ENCODE data around the gene STK10. TPM values are rescaled to one million over a fixed set of nuclear protein-coding genes. Genes with fewer than 3 reads are reported as not detected.

The STK10 gene
- total and polyA plus RNA-seq, 2 donors (not counting 1 experiment from before 2014, with no cell fraction given): 97.9 to 253 TPM

- Histone ChIP-seq H4K20me1 (ENCODE audit: control insufficient read depth, insufficient read depth, low read length, poor library complexity, severe bottlenecking) (peaks cover 94% of the 10 kb centered on the region), H3K4me1 (ENCODE audit: control insufficient read depth in 2 of 2, insufficient read depth in 2 of 2, low read length in 2 of 2) (peaks cover 42 to 60% of the 10 kb centered on the region in 2 donors), H3K4me2 (replicated peaks; ENCODE audit: low read depth, low read length, poor library complexity, severe bottlenecking) (no peak overlapping the region), H3K27me3 (replicated peaks in 1 of 4; ENCODE audit: control extremely low read depth in 1 of 4, control insufficient read depth in 3 of 4, insufficient read depth in 4 of 4, low read length in 3 of 4) (no peaks in the 10 kb centered on the region), H3K36me3 (replicated peaks in 1 of 2; ENCODE audit: control extremely low read depth in 1 of 2, control insufficient read depth in 1 of 2, extremely low read depth in 1 of 2, insufficient read depth in 2 of 2, low read length in 1 of 2) (peaks cover 0 to 45% of the 10 kb centered on the region in 2 experiments), H3K9me3 (ENCODE audit: control extremely low read depth in 1 of 3, control insufficient read depth in 2 of 3, insufficient read depth in 1 of 3, low read length in 2 of 3) (no peaks in the 10 kb centered on the region), H3K4me3 (ENCODE audit: control extremely low read depth in 1 of 5, extremely low read depth in 1 of 5, insufficient read depth in 1 of 5, low read depth in 2 of 5, low read length in 4 of 5) (no peak overlapping the region), H3K79me2 (ENCODE audit: control insufficient read depth, insufficient read depth, low read length) (peaks cover 100% of the 10 kb centered on the region), H3K27ac (ENCODE audit: low read length in 2 of 2) (peak overlapping the region in 1 of 2 donors; percentile 40), H2AFZ (ENCODE audit: insufficient read depth, low read depth, low read length, poor library complexity, severe bottlenecking) (no peak overlapping the region), H3K9ac (ENCODE audit: low read length) (no peak overlapping the region)
- intact Hi-C loops (cut with micrococcal nuclease): no loop called here
- ATAC-seq (ENCODE audit: low read depth): no peak
- Mint-ChIP-seq H3K4me1 (peaks cover 68% of the 10 kb centered on the region), H3K9me3 (ENCODE audit: insufficient read depth) (no peaks in the 10 kb centered on the region), H3K27me3 (no peaks in the 10 kb centered on the region), H3K4me3 (no peak overlapping the region), H3K27ac (peak overlapping the region; percentile 50)
- no peak for DNase-seq
- ChIA-PET CTCF (interaction anchor here (0.9 to 4.2 kb wide), 5 partner anchors 9 to 47 kb away, joined by 3 to 16 read pairs (median 3); partner anchors contain the start of gene STK10), POLR2A (no interaction called here)
- TF ChIP-seq EZH2 (IDR thresholded peaks at IDR 0.05; ENCODE audit: borderline replicate concordance, insufficient read depth, low read depth, low read length, poor library complexity, severe bottlenecking) (no peak), CTCF (IDR thresholded peaks at IDR 0.05) (no peak)
- WGBS (ENCODE audit: insufficient coverage): 98% methylated on average over 4 of the region's 5 CpGs
Observed at GRCh38 chr5:172162323-172162986, 25.6 kb downstream of the STK10 start.

- Mint-ChIP-seq H3K4me1 (peaks cover 70% of the 10 kb centered on the region), H3K27ac (peak overlapping the region; percentile 53), H3K27me3 (no peaks in the 10 kb centered on the region), H3K4me3 (peak overlapping the region; percentile 30), H3K9me3 (ENCODE audit: insufficient read depth) (no peaks in the 10 kb centered on the region)
- no peak overlapping the region for H2AFZ ChIP-seq (ENCODE audit: insufficient read depth, low read depth, low read length, poor library complexity, severe bottlenecking)
- intact Hi-C loops (cut with micrococcal nuclease): no loop called here
- H3K79me2 ChIP-seq (ENCODE audit: control insufficient read depth, insufficient read depth, low read length): peaks cover 99% of the 10 kb centered on the region
- no peak for DNase-seq
- 94% methylated on average over 4 of the region's 9 CpGs for WGBS (ENCODE audit: insufficient coverage)
- peaks cover 0 to 50% of the 10 kb centered on the region in 2 experiments for H3K36me3 ChIP-seq (replicated peaks in 1 of 2; ENCODE audit: control extremely low read depth in 1 of 2, control insufficient read depth in 1 of 2, extremely low read depth in 1 of 2, insufficient read depth in 2 of 2, low read length in 1 of 2)
- H3K9me3 ChIP-seq (ENCODE audit: control extremely low read depth in 1 of 3, control insufficient read depth in 2 of 3, insufficient read depth in 1 of 3, low read length in 2 of 3): no peaks in the 10 kb centered on the region
- H4K20me1 ChIP-seq (ENCODE audit: control insufficient read depth, insufficient read depth, low read length, poor library complexity, severe bottlenecking): peaks cover 95% of the 10 kb centered on the region
- ChIA-PET POLR2A (no interaction called here), CTCF (no interaction called here)
- no peak overlapping the region for H3K9ac ChIP-seq (ENCODE audit: low read length)
- H3K4me1 ChIP-seq (ENCODE audit: control insufficient read depth in 2 of 2, insufficient read depth in 2 of 2, low read length in 2 of 2): peaks cover 47 to 60% of the 10 kb centered on the region in 2 donors
- no peak overlapping the region for H3K4me3 ChIP-seq (ENCODE audit: control extremely low read depth in 1 of 5, extremely low read depth in 1 of 5, insufficient read depth in 1 of 5, low read depth in 2 of 5, low read length in 4 of 5)
- no peak for ATAC-seq (ENCODE audit: low read depth)
- peak overlapping the region in 1 of 2 donors; percentile 35 for H3K27ac ChIP-seq (ENCODE audit: low read length in 2 of 2)
- H3K27me3 ChIP-seq (replicated peaks in 1 of 4; ENCODE audit: control extremely low read depth in 1 of 4, control insufficient read depth in 3 of 4, insufficient read depth in 4 of 4, low read length in 3 of 4): no peaks in the 10 kb centered on the region
- H3K4me2 ChIP-seq (replicated peaks; ENCODE audit: low read depth, low read length, poor library complexity, severe bottlenecking): no peak overlapping the region
- TF ChIP-seq CTCF (IDR thresholded peaks at IDR 0.05): no peak
- TF ChIP-seq EZH2 (IDR thresholded peaks at IDR 0.05; ENCODE audit: borderline replicate concordance, insufficient read depth, low read depth, low read length, poor library complexity, severe bottlenecking): no peak
Observed at GRCh38 chr5:172160506-172160905, 27.5 kb downstream of the STK10 start.
